IPS-NIHi11 (cell line): ENCODE measurements around the gene PPP1R18.

Source experiments
- DNase-seq: peaks from one replicate; pipeline ENCODE4 v3.0.0; 2012; ENCODE audit warnings: mixed read lengths, low spot score

Gene PPP1R18

DNA sequence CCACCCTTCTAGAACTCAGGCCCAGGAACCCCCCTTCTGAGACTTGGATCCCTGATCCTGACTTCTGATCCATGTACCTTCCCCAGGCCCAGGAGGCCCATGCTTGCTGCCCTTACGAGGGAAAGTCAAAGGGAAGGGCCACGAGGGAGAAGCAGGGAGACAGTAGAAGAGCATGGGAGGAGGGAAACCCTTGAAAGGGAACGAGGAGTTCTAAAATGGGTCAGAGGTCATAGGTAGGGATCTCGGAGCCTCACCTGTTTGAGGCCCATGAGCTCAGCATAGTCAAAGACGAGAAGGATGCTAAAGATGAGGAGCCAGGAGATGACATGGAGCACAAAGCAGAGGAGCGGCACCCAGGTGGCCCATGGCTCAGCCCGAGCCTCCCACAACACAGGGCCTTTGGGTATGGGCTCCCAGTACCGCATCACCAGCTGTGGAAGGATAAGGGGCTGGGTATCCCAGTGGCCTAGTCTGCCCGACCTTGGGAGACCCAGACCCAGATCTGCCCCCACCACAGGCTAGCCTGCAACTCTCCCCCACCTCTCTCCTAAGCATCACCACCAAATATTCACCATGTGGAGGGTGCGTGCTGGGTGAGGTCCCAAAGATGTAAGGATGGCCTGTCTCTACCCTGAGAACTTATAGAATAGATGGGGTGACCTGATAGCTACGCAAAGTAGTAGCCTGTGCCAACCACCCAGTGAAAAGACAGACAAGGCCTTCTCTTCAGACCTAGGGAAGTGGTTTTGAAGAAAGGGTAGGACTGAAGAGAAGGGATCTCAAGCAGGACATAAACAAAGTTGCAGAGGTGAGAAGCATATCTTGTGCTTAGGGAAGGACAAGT lies 2.8 kb upstream of the PPP1R18 start:
- no peak for DNase-seq

DNA sequence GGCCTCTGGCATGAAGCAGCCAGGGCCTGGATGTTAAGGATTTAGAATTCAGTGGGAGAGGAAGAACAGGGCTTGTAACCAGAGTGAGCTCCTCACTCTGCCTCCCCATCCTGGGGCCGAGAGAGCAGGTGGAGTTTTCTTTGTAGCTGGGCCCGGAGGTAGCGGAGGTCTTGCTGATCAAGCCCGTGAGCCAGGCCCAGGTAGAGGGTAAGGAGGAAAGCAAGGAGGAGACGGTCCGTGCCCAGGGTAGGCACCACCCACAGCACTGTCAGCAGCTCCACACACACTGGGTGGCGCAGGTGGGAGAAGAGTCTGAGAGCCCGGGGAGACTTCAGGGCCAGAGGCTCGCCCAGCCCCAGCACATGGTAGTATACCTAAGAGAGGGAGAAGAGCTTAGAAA lies 2.1 kb upstream of the PPP1R18 start:
- no peak for DNase-seq

DNA sequence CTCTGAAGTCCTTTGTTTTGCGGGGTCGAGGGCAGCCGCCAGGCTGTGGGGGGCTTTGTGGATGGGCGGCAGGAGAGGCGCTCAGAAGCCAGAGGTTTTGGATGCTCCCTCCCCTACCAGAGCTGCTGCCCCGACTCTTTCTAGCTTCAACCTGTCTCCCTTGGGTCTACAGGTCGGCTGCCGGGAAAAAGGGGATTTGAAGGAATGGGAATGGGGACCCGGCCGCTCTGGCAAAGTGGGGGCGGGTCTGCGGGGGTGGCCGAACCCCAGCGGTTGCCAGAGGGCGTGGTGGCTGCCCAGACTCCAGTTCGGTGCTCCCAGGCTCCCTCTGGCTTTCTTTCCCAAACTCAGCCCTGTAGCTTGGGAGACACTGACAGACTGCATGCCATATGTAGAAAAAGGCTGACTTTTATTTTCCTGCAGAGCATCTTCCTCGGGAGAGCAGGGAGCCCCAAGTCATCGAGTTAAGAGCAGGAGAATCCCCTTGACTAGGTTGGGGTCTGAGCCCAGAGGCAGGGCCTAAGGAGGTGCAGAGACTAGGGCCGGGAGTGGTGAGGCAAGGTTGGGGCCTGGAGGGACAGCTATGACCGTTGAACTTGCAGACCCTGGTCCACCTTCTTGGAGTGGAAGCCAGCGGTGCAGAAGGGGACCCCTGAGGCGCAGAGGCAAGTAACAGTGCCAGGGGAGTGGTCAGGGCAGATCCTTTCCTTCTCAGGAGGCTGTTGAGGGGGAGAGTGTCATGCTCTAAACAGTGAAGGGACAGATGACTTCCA lies 1.4 kb upstream of the PPP1R18 start:
- DNase-seq: no peak

DNA sequence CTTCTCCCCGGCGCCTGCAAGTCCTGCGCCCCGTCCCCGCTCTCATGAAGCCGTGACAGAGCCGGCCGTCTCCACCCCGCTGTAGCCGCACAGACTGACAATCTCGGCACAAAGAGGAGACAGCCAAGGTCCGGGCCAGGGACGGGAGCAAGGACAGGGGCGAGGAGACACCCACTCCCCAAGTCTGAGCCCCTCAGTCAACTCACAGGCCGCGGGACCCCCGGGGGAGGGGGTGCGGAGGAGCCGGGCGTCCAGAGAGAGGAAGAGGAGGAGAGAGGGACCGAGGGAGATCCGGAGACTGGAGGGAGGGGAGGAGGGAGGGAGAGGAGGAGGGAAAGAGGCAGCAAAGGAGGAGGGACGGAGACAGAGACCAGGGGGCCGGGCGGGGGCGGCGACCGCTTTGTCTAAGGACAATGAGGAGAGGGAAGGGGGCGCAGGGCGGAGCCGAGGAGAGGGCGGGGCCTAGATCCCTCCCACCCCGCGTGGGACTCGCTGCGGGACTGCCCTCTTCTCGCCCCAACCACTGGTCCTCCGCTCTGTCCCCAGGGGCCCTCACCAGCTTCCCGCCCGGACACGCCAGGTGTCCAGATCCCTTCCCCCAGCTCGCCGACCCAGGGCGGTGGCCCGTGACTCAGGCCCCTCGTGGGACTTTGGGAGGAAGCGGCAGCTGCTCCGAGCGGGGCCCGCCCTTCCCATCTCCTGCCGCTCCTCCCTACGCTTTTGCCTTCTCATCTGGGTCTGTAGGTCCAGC lies 638 bp upstream of the PPP1R18 start:
- peak; percentile 75 for DNase-seq

DNA sequence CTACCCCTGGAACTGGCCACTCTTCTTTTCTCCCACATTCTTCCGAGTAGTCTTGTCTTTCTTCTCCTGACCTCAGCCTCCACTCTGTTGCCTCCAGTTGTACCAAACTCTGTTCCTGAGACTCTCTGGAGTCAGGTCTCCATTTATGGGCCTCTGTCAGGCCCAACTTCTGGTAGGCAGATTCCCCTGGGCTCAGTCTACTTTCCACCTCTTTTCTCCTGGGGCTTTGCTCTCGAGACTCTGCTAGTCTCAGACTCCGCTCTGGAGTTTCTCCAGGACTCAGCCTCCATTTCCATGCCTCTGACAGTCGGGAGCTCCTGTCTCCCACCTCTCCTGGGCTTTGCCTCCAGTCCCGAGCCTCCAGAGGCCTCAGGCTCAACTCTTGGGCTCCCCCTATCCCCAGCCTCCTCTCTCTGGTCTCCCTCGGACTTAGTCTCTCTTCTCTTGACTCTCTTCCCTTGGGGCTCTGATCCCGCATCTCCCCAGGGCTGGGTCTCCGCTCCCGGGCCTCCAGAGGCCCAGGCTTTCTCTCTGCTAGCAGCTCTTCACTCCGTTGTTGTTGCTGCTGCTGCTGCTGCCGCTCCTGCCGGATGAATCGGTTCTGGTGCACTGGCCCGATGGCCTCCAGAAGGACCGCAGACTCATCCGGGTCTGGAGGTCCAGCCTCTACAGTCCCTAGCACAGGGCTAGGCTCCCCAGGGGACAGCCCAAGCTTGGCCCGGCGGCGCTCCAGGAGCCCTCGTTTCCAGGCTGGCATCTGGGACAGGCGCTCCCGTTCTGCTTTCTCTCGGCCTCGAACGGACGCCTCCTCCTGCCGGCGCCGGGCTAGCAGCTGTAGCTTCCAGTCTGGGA lies 1.1 kb downstream of the PPP1R18 start:
- peak; percentile 25 for DNase-seq

DNA sequence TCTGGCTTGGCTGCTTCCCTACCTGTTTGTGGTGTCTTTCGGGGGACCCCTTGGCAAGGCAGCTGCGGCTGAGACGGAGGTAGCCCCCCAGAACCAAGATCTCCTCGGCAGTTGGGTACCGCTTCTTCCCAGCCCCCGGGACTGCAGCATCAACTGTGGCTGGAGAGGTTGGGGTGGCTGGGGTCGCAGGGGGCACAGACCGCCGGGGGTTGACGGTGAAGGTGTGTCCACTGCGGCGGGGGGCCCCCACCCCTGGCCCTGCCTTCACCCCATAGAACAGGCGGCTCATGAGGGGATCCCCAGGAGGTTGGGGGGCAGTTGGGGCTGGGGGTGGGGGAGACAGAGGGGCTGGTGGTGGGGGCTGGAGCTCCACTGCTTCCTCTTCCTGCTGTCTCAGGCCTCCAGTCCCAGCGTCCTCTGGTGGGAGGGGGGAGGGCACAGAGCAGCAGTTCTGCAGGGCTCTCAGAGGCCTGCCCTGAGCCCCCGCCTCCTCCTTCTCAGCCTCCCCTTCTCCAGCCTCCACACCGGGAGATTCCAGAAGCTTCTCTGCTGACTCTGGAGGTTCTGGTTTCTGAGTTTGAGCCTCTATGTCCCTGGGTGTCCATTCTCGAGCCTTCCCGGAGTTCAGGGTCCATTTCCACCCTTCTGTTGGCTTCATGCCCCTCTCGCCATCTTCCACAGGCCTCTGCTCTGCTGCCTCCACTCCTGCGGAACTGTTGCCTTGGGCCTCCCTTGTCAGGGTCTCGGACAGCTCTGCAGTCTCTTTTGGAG lies 1.9 kb downstream of the PPP1R18 start:
- DNase-seq: no peak

DNA sequence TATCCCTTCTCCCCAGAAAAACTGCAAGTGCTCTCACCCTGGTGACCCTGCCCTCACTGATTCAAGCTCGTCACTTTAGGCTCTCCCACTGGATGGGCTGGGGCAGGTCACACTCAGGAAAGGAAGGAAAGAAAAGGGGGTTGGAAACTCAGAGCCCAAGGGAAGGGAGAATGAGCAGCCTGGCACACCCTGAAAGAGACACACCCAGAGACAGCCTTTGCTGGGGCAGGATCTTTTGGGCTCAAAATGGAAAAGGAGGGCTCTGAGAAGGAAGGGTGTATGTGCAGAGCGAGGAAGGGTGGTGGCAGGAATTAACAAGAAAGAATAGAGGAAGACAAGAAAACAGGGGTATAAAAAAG lies 2.5 kb downstream of the PPP1R18 start:
- no peak for DNase-seq

DNA sequence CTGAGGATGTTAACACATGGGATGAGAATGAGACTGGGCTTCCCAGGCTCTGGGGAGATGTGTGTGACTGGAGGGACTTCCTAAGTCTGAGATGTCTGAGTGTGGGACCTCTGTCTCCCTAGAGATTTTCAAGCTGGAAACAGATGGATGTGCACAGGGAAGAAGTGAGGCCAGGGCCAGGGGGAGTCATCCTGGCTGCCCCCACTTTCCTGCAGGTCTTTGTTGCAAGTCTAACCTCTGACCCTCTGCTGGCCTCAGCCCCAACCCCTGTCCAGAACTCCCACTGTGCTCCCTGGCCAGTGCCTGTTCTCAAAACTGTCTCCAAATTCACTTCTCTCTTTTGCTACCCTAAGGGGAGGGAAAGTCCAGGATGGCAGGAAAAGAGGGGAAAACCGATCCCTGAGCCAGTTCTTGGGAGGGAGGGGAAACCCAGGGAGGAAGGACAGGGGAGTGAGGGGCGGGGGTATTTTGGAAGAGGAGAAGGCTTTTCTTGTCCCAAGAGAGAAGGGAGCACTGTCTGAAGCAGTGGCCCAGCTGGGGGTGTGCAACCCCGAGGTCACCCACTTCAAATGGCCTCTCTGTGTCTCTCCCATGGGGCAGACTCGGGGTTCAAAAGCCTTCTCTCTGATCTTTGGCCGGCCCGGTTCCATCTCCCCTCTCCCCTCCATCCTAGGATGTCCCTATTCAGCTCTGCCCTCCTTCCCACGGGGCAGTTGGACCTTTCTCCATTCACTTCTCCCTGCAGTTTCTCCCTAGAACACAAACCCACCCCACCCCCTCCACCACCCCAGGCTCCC lies 3.1 kb downstream of the PPP1R18 start:
- no peak for DNase-seq

DNA sequence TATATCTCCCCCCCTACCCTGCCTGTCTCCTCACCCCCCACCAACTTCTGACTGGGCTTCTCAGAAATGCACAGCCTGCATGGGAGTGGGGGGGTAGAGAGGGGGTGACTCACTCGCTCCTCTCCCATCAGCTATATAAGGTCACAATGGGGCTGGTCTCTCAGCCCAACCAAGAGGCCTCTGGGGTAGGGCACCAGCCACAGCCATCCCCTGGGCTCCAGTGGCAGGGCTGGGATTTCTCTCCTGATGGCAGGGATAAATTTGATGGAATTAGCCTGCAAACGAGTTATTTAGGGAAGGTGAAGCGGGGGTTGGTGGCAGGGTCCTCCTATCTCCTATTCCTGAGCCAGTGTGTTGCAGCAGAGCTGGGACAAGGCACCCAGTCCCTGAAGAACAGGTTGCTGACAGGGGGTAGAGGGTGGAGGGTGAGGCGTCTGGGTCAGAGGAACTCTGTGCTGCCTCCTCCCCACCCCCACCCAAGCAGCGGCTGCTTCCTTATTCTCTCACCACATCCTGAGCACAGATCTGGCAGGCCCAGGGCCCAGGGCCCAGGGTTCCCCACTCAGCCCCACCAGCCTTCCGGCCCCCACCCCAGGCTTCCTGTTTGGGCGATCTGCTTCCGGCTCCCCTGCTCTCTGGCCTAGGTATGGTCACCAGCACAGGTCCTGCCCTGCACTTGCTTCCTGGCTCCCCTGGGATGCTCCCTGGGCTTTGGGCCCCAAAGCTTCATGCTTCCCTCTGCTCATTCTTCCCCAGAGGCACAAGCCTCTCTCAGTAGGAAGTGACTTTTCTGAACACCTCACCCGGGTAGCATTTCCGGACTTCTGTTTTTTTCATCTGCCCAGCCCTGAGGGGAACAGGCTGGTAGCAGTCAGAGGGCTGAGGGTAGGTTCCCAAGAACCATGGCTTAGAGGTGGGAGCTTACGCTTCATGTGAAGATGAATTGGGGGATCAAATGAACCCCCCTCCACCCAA lies 4.0 kb downstream of the PPP1R18 start:
- peak; percentile 49 for DNase-seq

DNA sequence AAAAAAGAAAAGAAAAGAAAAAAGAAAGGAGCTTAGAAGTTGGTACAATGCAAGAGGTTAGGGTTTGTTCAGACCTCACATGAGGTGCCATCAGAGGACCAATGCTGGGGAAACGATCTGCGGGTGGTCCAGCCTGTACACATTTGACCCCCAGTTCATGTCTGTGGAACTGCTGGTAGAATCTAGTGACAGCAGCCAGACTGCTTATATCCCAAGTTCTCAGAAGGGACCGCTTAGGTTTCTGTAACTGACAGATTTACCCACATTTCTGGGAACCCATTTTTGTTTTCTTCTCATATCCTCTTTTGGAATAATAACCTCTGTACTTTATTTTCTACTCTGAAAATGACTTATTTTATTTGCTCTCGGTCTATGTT lies 4.7 kb downstream of the PPP1R18 start:
- no peak for DNase-seq

DNA sequence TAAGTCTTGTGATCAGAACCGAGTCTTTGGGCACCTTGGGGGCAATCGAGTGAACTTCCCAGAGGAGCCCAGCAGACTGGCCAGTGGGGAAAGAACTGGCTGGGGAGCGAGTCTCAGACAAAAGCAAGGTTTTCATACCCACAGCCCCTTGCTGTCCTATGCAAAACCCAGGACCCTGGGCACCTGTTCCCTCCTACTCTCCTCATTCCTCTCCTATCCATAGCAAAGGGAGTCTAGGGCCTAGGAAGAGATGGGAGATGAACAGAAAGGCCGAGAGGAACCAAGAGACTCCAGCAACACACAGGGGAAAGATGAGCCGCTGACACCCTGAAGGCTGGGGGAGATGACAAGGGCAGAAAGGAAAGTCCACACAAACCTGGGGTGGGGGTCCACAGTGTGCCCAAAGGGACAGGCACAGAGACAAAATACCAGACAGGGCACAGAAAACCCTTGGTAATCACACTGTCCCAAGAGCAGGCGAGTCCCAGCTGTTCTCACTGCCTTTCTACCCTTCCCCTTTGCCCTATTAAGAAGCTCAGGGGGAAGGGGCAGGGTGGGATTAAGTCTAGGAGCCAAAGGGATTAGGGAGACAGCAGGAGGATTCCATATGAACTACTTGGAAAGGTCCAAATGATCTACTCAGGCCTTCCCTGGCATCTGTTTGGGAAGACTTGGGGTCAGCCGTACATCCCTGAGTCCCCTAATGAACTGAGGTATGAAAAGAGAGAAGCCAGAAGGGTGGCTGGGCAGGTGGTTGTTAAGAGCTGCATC lies 6.5 kb downstream of the PPP1R18 start:
- DNase-seq: no peak

DNA sequence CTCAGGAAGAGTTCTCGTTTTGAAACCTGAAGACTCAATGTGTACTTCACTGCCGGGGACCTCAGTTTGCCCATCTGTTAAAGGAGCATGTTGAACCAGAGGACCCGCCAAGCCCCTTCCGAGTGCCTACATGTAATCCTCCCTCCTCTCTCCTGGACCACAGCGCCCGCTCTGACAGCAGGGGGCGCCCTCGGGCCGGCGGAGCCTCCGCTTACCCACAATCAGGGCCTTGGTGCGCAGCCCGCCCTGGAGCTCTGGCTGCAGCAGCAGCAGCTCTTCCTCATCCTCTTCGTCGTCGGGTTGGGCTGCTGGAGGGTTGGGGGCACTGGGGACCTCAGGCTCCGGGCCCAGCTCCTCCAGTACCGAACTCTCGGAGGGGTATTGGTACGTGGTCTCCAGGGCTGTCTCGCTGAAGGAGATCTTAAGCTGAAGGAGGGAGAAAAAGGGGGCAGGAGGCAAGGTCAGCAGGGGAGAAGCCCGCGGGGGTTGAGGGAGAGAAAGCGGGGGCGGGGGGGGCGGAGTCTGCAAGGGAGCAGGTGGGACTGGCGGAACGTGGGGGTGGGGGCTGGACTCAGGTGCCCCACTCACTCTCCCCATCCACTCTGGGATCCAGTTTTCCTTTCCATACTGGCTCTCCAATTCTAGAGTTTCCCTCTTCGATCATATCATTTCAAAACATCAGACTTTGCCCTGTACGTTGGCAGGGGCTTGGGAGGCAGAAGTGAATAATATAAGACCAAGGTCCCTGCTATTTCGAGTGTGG lies 7.3 kb downstream of the PPP1R18 start:
- DNase-seq: peak; percentile 88

DNA sequence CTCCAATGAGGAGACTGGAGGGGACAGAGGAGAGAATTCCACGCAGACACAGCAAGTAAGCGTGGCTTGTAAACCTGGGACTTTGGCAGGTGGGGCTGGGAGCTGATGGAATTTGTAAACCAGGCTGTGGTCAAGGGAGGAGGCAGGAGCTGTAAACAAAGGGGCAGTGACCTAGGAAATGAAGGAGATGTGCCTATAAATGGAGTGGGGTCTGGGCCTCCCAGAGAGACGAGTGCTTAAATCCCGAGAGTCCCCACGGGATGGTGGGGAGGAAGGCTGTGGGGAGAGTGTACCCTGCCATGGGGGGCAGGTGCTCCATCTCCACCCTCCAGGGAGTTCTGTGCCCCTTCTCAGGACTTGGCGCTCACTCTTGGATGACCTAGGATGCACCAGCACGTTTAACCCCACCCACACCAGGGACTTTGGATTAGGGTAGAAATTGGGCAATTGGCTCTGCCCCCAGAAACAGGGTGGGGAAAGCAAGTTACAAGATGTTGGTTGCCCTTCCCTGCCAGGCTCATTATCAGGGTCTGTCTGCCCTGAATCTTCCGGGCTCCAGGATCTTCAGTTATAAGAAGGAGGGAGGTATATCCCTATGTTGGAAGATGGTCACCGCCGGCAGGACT lies 9.7 kb downstream of the PPP1R18 start:
- DNase-seq: no peak

DNA sequence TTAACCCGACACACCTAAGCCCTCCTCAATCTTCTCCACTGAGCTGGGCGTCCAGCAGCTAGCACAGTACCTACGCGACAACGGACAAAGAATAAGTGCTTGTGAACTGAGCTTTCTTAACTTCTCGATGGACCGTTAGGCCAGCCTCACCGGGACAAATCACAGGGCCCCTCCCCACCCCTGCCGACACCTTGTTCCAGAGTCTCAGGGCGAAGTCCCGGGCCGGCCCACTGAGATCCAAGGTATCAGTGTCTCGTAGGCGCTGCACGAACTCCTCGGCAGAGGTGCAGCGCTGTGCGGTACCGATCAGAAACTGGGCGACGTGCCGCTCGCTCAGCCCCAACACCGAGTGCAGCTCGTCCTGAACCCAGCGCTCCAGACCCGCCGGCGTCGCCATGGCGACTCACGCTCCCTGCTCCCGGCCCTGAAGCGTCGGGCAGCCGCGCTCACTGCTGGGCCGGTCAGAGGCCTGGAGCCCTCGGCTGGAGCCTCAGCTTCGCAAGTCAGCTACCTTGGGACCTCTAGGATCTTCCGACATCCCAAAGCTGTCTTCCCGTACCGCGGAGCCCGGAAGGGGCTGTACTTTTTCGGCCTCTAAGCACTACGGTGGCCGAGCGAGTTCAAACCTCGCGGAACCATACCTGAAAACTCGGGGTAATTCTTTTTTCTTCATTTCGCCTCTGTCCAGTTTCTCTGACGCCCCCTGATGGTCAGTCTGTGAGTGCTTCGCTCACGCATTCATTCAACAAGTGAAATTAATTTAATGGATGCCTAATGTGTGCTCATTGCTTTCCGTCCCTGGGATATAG lies 13.8 kb downstream of the PPP1R18 start, which contains the start of gene DHX16:
Gene DHX16, minus strand, starts transcription at position 562 of the 809 bp plus-strand sequence. Its CDS starts 165 bp downstream, at position 397.
- peak; percentile 93 for DNase-seq

DNA sequence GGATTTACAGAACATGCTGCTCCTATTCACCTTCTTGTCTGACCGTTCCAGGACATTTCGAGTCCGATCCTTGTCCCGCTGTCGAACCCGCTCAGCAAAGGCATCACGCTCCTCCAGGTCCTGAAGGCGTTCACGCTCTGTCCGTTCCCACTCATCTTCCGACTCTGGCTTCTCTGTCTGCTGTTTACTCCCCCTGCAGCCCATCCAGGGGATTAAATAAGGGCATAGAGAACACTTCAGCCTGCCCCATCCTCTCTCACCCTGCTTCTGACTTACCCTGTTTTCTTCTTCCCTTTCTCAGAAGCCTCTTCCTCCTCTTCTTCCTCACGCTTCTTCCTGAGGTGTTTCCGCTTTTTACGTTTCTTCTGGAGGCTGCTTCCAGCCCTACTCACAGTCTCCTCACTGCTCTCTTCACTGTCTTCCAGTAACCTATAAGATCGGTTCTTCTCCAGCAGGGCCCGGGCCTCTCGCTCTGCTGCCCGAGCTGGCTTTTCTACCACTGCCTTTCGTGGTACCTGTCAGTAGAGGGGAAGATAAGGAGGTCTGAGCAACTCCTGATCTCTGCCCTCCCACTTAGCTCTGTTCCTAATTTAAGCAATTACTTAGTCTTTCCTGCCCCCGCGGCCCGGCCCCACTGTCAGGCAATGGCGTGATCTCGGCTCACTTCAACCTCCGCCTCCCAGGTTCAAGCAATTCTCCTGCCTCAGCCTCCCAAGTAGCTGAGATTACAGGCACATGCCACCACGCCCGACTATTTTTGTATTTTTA lies 15.5 kb downstream of the PPP1R18 start:
- DNase-seq: no peak
